ENCODE measurements around the gene ZIC1.

Gene ZIC1

GRCh38 chr3:147412917-147413685 lies 3.9 kb downstream of the ZIC1 start:
- no peak for TF ChIP-seq ZFX (IDR thresholded peaks at IDR 0.05; ENCODE audit: borderline replicate concordance)
- no peak for TF ChIP-seq CTCF (IDR thresholded peaks at IDR 0.05)
- H3K27ac ChIP-seq = no peak overlapping the region

GRCh38 chr3:147413686-147414389 lies 4.7 kb downstream of the ZIC1 start:
- TF ChIP-seq CTCF (IDR thresholded peaks at IDR 0.05) (no peak), ZFX (IDR thresholded peaks at IDR 0.05; ENCODE audit: borderline replicate concordance) (no peak)
- no peak overlapping the region for H3K27ac ChIP-seq

GRCh38 chr3:147414390-147415138 lies 5.4 kb downstream of the ZIC1 start:
- H3K27ac ChIP-seq = no peak overlapping the region
- TF ChIP-seq ZFX (IDR thresholded peaks at IDR 0.05; ENCODE audit: borderline replicate concordance) = no peak
- TF ChIP-seq CTCF (IDR thresholded peaks at IDR 0.05) = no peak

- no peak for TF ChIP-seq ZFX (IDR thresholded peaks at IDR 0.05; ENCODE audit: borderline replicate concordance)
- no peak for TF ChIP-seq CTCF (IDR thresholded peaks at IDR 0.05)
- peak overlapping the region; percentile 42 for H3K27ac ChIP-seq
Observed at GRCh38 chr3:147415286-147415685, 6.1 kb downstream of the ZIC1 start.

- TF ChIP-seq CTCF (IDR thresholded peaks at IDR 0.05) (peak; percentile 35), ZFX (IDR thresholded peaks at IDR 0.05; ENCODE audit: borderline replicate concordance) (no peak)
- H3K27ac ChIP-seq = peak overlapping the region; percentile 42
Observed at GRCh38 chr3:147415874-147416273, 6.7 kb downstream of the ZIC1 start.

- H3K27ac ChIP-seq = no peak overlapping the region
- TF ChIP-seq ZFX (IDR thresholded peaks at IDR 0.05; ENCODE audit: borderline replicate concordance) (no peak), CTCF (IDR thresholded peaks at IDR 0.05) (no peak)
Observed at GRCh38 chr3:147416931-147417330, 7.8 kb downstream of the ZIC1 start.
